Urothelium cell line (cell line): ENCODE data around the gene SEC23B.
"Not testable (repeated sequence)": the region's sequence is repeated elsewhere in the genome, so short reads cannot be mapped to it uniquely, and the experiment has no call there.

ENCODE experiments used
- DNase-seq: peaks from one replicate; pipeline ENCODE4 v3.0.0; 2011; ENCODE audit warnings: low spot score, mixed read lengths
- FAIRE-seq: peaks from 2 replicates; lab custom pipeline; 2011; peaks lifted over from hg19 to GRCh38; lab: Jason Lieb, UNC

The SEC23B gene

DNA sequence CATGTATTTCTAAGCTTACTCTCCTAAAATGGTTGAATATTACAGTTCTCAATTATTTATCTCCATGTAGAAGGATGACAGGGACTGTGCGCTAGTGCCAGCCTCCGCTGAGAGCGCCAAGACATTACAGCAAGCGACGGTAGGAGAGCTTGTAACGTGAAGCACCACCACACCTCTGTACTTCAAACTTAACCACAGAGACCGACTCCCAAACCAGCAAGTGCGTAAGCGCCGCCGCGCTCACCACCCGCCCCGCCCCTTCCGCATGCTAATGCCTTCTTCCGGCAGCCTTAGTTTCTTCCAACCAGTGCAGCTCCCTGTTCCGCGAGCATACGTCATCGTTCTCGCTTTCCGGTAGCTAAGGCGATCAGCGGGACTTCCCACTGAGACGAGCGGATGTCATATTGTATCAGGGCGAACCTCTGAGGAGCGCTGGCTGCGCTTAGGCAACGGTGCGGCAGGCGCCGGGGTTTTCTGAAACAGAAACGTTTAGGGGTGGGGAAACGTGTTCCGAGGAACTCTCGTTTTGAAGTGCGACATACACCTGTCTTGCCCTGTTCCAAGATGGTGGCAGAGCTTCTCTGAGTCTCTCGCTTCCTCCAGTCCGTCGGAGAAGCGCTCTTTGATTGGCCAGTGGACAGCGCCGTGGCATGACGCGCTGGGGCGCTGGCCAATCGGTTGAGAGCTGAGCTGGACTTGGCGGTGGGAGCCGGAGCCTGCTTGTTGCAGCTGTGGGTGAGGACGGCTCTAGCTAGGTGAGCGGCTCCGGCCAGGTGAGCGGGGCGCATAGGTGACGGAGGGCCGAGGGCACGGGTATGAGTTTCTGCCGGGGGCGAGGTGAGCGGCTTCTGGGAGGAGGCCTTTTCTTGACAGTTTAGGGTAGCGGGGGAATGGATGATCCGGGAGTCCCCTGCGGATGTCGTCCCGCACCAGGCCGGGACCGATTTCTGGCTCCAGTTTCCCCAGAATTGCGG, at the start of gene SEC23B:
TSS of gene SEC23B (plus strand) at position 723 of the 974 bp plus-strand sequence. CDS start 2,896 bp downstream, outside the sequence.
- peak; percentile 95 for DNase-seq
- no peak for FAIRE-seq

DNA sequence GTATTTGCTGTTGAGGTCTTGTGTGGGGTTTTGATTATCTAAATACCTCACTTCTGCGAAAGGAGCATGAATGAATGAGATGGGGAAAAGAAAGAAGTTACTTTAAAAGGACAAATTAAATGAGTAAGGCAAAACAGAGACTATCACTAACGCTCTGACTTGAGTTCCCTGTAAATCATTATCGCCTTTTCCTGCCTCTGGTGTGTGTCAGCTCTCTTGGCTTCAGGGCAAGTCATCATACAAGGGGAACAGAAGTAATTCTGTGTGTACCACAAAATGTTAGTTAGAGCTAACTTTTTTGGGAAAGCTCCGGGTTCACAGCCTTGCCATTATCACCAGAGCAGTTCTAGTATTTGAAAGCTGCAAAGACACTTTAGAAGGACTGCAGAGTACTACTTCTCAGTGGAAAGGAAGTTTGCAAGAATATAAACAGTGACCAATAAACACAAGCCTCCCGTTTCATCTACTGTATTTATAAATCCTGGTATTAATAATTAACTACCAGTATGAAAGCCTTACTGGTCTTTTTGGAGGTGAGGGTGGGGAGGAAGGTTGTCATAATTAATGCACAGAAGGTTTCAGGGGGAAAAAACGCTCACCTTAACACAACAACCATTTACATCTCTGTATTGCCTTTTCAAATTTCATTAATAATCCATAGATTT, 42.1 kb upstream of the SEC23B start:
- DNase-seq = no peak
- no peak for FAIRE-seq

DNA sequence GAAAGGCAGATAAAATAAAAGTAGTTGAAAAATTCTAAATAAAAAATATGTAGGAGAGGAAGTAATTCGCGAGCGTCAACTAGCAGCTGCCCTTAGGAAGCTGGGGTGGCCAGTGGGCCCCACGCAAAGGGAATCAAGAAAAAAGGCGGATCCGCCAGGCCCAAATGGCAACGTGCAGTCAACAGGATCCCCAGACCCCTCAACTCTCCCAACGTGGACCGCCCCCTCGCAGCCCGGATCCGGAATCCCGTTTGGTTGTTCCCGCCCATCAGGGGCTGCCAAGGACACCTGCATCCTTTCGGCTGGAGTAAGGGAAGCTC, 41.2 kb upstream of the SEC23B start:
- peak; percentile 80 for DNase-seq

DNA sequence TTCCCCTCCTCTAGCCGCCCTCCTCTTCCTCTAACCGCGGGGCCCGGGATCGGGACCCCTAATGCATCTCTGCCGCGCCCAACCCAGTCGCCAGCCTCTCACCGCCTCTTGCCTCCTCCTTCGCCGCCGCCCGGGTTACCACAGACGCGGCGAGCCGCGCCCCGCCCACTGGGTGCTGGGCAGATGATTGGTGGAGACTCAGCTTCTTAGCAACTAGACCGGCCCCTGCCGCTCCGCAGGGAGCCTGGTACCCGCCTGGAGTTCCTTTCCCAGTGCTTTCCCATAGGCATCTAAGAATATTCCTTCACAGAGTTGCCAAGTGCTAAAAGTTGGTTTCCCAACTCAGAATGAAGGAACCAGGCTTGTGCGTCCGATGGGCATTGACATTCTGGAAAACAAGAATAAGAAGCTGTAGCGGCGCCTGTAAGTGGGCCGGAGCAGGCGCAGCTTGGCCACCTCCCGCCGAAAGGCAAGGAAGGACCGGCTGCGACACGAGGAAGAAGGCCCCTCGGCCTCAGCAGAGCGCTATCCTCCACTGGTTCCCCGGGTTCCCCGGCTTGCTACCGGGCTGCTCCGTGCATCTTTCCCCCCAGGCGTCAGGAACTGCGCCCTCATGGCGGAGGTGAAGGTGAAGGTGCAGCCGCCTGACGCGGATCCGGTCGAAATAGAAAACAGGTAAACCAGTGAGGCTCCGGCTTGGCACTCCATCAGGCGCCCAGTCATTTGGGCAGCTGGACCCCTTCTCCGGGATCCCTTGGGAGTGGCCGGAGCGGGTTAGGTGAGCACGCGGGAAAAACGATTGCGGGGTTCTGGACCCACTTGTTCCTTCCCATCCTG, 40.6 kb upstream of the SEC23B start, which contains the start of the genes DZANK1 and POLR3F:
TSS of gene DZANK1 (minus strand) at position 137 of the 837 bp plus-strand sequence. CDS start 1,672 bp downstream, outside the sequence.
TSS of gene POLR3F (plus strand) at position 497 of the 837 bp plus-strand sequence. CDS start at position 614, 117 bp downstream.
- DNase-seq (peak; percentile 99), FAIRE-seq (no peak)

More for the DNA sequence above, 41.2 kb upstream of the SEC23B start:
- no peak for FAIRE-seq

DNA sequence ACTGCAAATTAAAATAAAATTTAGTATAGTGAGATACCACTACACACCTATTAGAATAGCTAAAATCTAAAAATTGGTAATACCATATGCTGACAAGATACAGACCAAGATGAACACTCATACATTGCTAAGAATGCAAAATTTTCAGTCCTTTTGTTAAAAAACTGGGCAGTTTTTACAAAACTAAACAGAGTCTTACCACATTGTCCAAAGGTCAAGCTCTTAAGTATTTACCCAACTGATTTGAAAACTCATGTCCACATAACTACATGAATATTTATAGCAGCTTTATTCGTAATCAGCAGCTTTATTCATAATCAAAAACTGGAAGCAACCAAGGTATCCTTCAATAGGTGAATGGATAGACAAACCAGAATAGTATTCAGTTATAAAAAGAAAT, 30.5 kb upstream of the SEC23B start:
- DNase-seq (no peak), FAIRE-seq (no peak)

DNA sequence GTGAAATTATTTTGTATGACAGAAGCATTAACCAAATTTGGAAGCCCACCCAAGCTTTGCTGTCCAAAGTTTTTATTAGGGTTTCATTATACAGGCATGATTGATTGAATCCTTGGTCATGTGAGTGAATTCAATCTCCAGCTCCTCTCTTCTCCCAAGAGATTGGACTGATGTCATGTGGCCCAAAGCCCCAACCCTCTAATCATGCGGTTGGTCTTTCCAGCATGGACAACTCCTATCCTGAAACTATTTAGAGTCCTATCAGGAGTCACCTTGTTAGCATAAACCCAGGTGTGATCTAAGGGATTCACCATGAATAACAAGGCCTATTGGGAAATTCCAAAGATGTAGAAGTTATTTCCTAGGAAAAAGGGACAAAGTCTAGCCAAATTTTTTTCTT, 29.9 kb upstream of the SEC23B start:
- DNase-seq (no peak), FAIRE-seq (no peak)

DNA sequence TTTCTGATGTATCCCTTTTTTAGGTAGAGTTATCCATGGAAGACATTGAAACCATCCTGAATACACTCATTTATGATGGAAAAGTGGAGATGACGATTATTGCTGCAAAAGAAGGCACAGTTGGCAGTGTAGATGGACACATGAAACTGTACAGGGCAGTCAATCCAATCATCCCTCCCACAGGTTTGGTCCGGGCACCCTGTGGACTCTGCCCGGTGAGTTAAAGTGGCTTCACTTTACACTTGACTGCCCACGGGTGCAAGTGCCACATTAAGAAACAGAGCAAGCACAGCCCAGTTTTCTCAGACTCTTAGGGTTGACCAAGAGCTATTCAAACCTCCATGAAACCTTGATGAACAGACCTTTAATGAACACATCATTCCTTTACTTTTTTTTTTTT, 26.1 kb upstream of the SEC23B start:
- FAIRE-seq (no peak), DNase-seq (no peak)

DNA sequence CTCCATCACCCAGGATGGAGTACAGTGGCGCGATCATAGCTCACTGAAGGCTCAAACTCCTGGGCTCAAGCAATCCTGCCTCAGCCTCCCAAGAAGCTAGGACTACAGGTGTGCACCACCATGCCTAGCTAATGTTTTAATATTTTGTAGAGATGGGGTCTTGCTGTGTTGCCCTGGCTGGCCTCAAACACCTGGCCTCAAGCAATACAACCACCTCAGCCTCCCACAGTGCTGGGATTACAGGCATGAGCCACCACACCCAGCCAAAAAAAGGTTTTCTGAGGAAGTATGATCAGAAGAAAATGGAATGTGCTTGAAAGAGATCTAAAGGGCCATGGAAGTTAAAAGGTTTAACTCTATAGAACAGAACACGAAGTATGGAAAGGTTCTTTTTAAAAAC, 19.4 kb upstream of the SEC23B start:
- FAIRE-seq = no peak
- DNase-seq = no peak

DNA sequence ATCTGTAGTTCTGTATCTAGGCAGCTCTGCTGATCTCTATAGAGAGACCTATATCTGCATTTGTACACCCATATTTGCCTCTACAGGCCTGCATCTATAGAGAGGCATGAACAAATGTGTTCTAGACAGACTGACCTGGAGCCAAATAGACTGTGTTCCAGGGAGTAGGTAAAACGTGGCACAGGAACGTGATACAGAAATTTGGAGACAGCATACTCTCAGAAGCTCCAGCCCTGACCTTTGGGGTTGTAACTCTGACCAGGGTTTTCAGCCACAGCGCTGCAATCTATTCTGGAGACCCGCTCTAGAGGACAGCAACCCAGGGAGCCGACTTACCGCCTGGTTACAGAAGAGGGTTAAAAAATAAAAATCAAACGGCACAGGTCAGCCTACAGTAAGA, 11.7 kb upstream of the SEC23B start:
- DNase-seq (no peak), FAIRE-seq (no peak)

DNA sequence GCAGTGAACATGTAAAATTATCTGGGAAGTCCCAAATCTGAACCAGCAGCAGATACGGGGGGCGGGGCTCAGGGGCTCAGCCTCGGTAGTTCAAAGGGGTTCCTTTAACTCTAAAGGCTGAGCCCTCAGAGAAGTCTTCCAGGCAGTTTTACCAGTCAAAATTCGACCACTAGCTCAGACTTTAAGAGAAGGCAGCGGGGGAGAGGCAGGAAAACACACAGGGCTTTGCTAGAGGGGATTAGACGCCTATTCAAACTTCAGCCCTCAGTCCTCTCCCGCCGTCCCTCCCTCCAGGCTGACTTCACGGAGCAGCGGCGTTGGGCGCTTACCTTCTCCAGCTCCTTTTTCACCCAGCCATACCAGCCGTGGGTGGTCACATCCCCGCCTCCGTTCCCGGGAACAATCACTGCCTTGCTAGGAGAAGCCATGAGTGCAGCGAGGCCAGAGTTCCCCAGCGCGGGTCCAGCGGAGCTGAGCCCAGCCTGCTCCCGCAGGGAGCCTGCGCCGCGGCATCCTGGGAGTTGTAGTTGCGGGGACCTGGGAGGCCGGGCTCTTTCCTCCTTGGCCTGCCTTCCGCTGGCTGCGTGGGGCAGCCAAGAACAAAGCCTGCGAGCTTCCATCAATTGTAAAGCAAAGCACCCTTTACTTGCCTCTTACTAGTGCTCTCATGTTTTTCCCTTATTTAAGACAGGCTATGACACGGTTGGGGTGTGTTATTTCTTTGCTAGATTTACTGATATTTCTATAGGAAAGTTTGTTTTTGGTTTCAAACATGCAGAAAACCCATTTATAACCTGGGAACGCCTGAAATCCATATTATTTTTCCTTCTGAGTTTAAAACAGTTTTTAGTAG, 10.8 kb upstream of the SEC23B start, which contains the start of gene RBBP9:
TSS of gene RBBP9 (minus strand) at position 486 of the 853 bp plus-strand sequence. CDS start at position 428, 58 bp downstream.
- DNase-seq (peak; percentile 91), FAIRE-seq (no peak)

DNA sequence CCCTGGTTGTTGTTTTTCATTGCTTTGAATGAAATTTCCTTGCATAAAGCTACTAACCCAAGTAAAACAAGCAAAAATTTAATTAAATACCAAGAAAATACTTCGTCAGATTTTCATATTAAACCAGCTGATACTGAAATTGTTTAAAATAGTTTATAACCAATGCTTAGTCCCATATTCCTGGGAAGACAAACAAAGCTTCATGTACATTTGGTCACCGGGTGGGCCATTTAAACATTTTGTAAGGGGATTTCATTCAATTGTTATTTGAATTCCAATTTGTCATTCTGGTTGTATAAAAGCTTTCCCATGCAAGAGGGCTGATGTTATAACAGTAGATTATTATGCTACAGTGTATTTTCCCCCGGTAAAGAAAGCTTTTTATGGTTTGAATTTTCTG, 10.1 kb upstream of the SEC23B start:
- FAIRE-seq (no peak), DNase-seq (no peak)

DNA sequence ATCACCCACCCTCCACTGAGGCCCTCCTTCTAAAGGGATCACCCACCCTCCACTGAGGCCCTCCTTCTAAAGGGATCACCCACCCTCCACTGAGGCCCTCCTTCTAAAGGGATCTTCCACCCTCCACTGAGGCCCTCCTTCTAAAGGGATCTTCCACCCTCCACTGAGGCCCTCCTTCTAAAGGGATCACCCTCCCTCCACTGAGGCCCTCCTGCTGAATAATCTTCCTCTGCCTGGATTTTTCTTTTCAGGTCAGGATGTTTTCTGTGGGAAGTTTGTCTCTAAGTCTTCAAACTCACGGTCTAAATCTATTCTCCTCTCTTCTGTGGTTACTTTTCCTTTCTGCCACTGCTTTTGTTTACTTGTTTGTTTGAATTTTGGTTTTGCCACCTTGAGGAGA, 6.1 kb upstream of the SEC23B start:
- not testable (repeated sequence) for FAIRE-seq

DNA sequence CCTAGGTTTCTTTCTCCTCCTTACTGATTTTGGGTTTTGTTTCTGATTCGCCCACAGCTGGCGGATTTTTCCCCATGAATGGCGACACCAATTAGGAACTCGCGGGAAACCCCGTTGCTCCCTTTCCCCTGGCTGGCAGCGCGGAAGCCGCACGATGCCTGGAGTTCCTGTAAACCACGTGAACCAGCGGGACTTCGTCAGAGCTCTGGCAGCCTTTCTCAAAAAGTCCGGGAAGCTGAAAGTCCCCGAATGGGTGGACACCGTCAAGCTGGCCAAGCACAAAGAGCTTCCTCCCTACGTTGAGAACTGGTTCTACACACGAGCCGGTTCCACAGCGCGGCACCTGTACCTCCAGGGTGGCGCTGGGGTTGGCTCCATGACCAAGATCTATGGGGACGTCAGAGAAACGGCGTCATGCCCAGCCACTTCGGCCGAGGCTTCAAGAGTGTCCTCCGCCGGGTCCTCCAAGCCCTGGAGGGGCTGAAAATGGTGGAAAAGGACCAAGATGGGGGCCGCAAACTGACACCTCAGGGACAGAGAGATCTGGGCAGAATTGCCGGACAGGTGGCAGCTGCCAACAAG, 3.2 kb upstream of the SEC23B start:
- no peak for DNase-seq
- no peak for FAIRE-seq

More for the DNA sequence above, 6.1 kb upstream of the SEC23B start:
- DNase-seq = not testable (repeated sequence)

DNA sequence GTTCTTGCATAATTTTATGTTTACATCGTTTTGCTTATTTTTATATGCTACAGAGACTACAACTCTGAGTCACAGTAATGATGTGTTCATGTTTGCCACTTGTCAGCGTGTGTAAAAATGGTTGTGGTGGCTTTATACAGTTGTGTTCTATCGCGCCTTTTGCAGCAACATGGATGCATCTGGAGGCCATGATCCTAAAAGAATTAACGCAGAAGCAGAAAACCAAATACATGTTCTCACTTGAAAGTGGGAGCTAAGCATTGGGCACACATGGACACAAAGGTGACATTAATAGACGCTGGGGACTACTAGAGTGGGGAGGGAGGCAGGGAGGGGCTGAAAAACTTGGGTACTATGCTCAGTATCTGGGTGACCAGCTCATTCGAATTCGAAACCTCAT, 996 bp upstream of the SEC23B start:
- no peak for FAIRE-seq

DNA sequence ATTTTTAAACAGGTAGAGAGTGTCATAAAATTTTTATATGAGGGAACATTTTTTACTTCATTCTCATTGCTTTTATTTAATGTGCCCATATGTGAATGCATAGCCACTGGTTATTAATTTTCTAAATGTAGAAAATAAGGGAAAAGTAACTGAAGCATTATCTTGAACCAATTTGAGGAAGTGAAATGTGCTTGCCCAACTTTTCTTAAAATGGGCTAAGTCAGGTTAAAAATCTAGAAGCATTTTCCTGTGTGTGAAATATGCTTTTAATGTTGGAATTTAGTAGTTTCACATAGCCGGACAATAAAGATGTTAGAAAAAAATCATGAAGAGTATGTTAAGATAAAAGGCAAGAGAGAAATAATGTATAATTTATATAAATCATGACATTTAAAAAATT, 3.8 kb downstream of the SEC23B start:
- FAIRE-seq = no peak
- DNase-seq = no peak

More for the DNA sequence above, 996 bp upstream of the SEC23B start:
- DNase-seq = no peak

DNA sequence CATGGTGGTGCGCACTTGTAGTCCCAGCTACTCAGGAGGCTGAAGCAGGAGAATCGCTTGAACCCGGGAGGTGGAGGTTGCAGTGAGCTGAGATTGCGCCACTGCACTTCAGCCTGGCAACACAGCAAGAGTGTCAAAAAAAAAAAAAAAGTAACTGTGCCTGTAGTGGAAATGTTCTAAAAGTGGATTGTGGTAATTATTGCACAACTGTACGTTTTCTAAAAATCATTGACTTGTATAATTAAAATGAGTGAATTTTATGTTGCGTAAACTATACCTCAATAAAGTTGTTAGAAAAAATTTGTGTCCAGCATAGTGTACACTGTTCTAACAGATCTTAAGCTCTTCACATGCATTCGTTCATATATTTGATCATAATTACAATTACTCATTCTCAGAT, 5.5 kb downstream of the SEC23B start:
- no peak for FAIRE-seq
- DNase-seq = no peak

DNA sequence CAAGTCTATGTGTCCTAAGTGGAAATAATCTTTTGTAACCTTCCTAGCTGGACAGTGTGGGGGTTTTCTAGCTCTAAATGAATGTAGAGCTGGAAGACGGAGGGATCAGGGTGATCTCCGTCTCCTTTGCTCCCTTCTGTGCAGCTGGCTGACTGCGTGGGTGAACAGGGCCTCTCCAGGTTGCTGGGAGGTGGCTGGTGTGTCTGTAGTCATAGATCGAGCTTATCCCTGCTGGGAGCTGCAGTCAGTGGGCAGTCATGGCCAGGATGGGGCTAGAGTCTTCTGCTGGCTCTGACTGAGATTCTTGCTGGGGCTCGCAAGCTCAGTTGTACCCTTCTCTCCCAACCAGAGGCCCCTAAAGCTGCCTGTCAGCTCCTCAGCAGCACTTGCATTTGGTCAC, 6.4 kb downstream of the SEC23B start:
- DNase-seq (no peak), FAIRE-seq (no peak)

DNA sequence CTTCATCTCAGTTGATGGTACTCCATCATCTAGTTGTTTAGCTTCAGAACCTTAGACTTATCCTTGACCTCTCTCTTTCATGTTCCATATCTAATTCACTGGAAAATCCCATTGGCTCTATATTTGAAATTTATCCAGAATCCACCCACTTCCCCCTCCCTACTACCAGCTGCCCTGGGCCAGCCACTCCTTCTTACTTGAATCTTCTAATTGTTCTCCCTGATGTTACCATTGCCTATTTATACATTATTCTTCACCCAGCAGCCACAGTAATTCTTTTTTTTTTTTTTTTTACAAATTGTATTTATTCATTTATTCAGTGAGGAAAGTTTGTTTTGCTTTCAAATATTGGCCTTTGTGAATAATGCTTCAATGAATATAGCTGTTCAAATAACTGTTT, 8.2 kb downstream of the SEC23B start:
- no peak for DNase-seq
- no peak for FAIRE-seq

DNA sequence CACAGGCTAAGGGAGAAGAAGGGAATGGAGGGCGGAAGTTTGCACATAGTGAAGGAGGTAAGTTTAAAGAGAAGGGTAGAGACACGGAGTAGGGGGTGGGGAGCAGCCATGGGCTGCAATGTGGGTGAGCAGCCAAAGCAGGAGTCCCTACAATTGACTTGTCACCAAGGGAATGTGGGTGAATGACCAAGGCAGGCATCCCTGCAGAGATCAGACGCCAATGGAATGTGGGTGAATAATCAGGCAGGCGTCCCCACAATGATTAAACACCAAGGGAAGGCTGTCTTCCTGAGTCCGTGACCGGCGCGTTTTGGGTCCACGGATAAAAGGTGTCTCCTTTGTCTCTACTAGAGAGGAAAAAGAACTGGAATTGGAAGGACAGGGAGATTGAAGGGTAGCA, 14.3 kb downstream of the SEC23B start:
- not testable (repeated sequence) for FAIRE-seq, DNase-seq
